HepG2 (cell line): Measurements from ENCODE around the gene PRDM10. TPM values are rescaled to one million over a fixed set of nuclear protein-coding genes. Genes with fewer than 3 reads are reported as not detected.

Experiments
- BORCS8-MEF2B ChIP-seq: sonication (generic); formaldehyde crosslinking; IDR thresholded peaks from 2 replicates; pipeline ENCODE4 v1.8.0; 2022; ENCODE audit warnings: mild to moderate bottlenecking, missing genetic modification reagents
- EED ChIP-seq: sonication (generic); formaldehyde crosslinking; IDR thresholded peaks from 2 replicates; pipeline ENCODE4 v1.5.0; 2020; ENCODE audit warnings: mild to moderate bottlenecking, missing genetic modification reagents
- FUBP1 ChIP-seq: sonication (generic); formaldehyde crosslinking; IDR thresholded peaks from 2 replicates; pipeline ENCODE4 v1.5.1; 2020; ENCODE audit warnings: missing genetic modification reagents, mild to moderate bottlenecking, borderline replicate concordance
- HCFC1 ChIP-seq: fragments of 150-350 bp; IDR thresholded peaks from 2 replicates; pipeline ENCODE4 v1.6.1; 2014; ENCODE audit warnings: low read depth, low read length
- MYNN ChIP-seq: sonication (generic); formaldehyde crosslinking; IDR thresholded peaks from 2 replicates; pipeline ENCODE4 v1.4.0; 2020; ENCODE audit warnings: mild to moderate bottlenecking, low read depth, missing genetic modification reagents
- NFE2L2 ChIP-seq: fragments of 150-350 bp; IDR thresholded peaks from 2 replicates; pipeline ENCODE4 v1.6.1; 2014; ENCODE audit warnings: low read length
- SMYD3 ChIP-seq: sonication (generic); formaldehyde crosslinking; IDR thresholded peaks from 2 replicates; pipeline ENCODE4 v1.8.1; 2023; ENCODE audit warnings: mild to moderate bottlenecking, missing genetic modification reagents
- TCF7L2 ChIP-seq: IDR thresholded peaks from 2 replicates; pipeline ENCODE4 v1.6.1; 2011; ENCODE audit warnings: mild to moderate bottlenecking, low read depth, low read length, moderate library complexity
- ZBED4 ChIP-seq: sonication (generic); formaldehyde crosslinking; IDR thresholded peaks from 2 replicates; pipeline ENCODE4 v1.4.0; 2020; ENCODE audit warnings: missing genetic modification reagents, borderline replicate concordance
- ZFP36L1 ChIP-seq: sonication (generic); formaldehyde crosslinking; IDR thresholded peaks from 2 replicates; pipeline ENCODE4 v1.8.0; 2022; ENCODE audit warnings: mild to moderate bottlenecking, missing genetic modification reagents, moderate library complexity
- ZNF441 ChIP-seq: sonication (generic); formaldehyde crosslinking; IDR thresholded peaks from 2 replicates; pipeline ENCODE4 v1.7.0; 2021; ENCODE audit warnings: missing genetic modification reagents, borderline replicate concordance
- ZNF790 ChIP-seq: sonication (generic); formaldehyde crosslinking; IDR thresholded peaks from 2 replicates; pipeline ENCODE4 v1.8.0; 2022; ENCODE audit warnings: missing genetic modification reagents, mild to moderate bottlenecking, borderline replicate concordance
- ZNF841 ChIP-seq: sonication (generic); formaldehyde crosslinking; IDR thresholded peaks from 2 replicates; pipeline ENCODE4 v1.8.1; 2023; ENCODE audit warnings: missing genetic modification reagents, borderline replicate concordance
- polyA plus RNA-seq, 8 experiments: library from polyadenylated mRNA; depleted of rRNA in 3 of 8; stranded (reverse) in 7 of 8; unstranded in 1 of 8; fragments of >200 nt; fragmentation: Illumina TruSeq in 4 of 8; extraction: Trizol in 4 of 8; gene quantifications; 2 replicates each; pipeline versions ENCODE4 v1.2.1 to v1.2.3, GENCODE V29; 2011 to 2016; ENCODE audit warnings: low read depth in 4 of 8, missing spikeins in 1 of 8, mixed read lengths in 1 of 8; ENCODE audit not compliant: insufficient read depth in 1 of 8
- total RNA-seq, 5 experiments: library from RNA; depleted of rRNA; stranded (reverse); fragments of >200 nt; fragmentation: Illumina TruSeq; extraction: Trizol; gene quantifications; 2 replicates each; pipeline ENCODE4 v1.2.3, GENCODE V29; 2016; ENCODE audit warnings: low read depth in 1 of 5
- TF ChIP-seq, protein P1 (sequence below): sonication (generic); formaldehyde crosslinking; conservative IDR thresholded peaks from 2 replicates; pipeline ENCODE4 v1.4.0; 2020; ENCODE audit warnings: missing genetic modification reagents
- TF ChIP-seq, protein P2 (sequence below): sonication (generic); formaldehyde crosslinking; IDR thresholded peaks from 2 replicates; pipeline ENCODE4 v1.8.1; 2023; ENCODE audit warnings: mild to moderate bottlenecking, missing genetic modification reagents
- TF ChIP-seq, protein P3 (sequence below): sonication (generic); formaldehyde crosslinking; IDR thresholded peaks from 2 replicates; pipeline ENCODE4 v1.4.0; 2020; ENCODE audit warnings: missing genetic modification reagents, borderline replicate concordance
- TF ChIP-seq, protein P4 (sequence below): IDR thresholded peaks from 2 replicates; pipeline ENCODE4 v1.6.1; 2018; ENCODE audit warnings: missing genetic modification reagents, mild to moderate bottlenecking, missing compliant biosample characterization

Gene PRDM10
- total and polyA plus RNA-seq, 2 of the 13 experiments (the other 11 are each of a cell fraction or from before 2014, with no cell fraction given), result 5.7 to 5.8 TPM

- TF ChIP-seq FUBP1 (CRISPR knock-in tag) (no peak), EED (CRISPR knock-in tag) (no peak), ZNF441 (no peak), MYNN (no peak), SMYD3 (CRISPR knock-in tag) (no peak), BORCS8-MEF2B (no peak), ZBED4 (no peak), NFE2L2 (no peak), ZNF841 (CRISPR knock-in tag) (no peak), ZFP36L1 (CRISPR knock-in tag) (no peak), TCF7L2 (no peak), ZNF790 (no peak), HCFC1 (no peak)
- TF ChIP-seq, protein P1, sequence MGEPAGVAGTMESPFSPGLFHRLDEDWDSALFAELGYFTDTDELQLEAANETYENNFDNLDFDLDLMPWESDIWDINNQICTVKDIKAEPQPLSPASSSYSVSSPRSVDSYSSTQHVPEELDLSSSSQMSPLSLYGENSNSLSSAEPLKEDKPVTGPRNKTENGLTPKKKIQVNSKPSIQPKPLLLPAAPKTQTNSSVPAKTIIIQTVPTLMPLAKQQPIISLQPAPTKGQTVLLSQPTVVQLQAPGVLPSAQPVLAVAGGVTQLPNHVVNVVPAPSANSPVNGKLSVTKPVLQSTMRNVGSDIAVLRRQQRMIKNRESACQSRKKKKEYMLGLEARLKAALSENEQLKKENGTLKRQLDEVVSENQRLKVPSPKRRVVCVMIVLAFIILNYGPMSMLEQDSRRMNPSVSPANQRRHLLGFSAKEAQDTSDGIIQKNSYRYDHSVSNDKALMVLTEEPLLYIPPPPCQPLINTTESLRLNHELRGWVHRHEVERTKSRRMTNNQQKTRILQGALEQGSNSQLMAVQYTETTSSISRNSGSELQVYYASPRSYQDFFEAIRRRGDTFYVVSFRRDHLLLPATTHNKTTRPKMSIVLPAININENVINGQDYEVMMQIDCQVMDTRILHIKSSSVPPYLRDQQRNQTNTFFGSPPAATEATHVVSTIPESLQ, result no peak
- TF ChIP-seq, protein P2, sequence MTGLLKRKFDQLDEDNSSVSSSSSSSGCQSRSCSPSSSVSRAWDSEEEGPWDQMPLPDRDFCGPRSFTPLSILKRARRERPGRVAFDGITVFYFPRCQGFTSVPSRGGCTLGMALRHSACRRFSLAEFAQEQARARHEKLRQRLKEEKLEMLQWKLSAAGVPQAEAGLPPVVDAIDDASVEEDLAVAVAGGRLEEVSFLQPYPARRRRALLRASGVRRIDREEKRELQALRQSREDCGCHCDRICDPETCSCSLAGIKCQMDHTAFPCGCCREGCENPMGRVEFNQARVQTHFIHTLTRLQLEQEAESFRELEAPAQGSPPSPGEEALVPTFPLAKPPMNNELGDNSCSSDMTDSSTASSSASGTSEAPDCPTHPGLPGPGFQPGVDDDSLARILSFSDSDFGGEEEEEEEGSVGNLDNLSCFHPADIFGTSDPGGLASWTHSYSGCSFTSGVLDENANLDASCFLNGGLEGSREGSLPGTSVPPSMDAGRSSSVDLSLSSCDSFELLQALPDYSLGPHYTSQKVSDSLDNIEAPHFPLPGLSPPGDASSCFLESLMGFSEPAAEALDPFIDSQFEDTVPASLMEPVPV (CRISPR knock-in tag), result no peak
- TF ChIP-seq, protein P3, sequence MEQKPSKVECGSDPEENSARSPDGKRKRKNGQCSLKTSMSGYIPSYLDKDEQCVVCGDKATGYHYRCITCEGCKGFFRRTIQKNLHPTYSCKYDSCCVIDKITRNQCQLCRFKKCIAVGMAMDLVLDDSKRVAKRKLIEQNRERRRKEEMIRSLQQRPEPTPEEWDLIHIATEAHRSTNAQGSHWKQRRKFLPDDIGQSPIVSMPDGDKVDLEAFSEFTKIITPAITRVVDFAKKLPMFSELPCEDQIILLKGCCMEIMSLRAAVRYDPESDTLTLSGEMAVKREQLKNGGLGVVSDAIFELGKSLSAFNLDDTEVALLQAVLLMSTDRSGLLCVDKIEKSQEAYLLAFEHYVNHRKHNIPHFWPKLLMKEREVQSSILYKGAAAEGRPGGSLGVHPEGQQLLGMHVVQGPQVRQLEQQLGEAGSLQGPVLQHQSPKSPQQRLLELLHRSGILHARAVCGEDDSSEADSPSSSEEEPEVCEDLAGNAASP (CRISPR knock-in tag), result peak; percentile 27; the same call in 1 of the 2 replicates
- TF ChIP-seq, protein P4, sequence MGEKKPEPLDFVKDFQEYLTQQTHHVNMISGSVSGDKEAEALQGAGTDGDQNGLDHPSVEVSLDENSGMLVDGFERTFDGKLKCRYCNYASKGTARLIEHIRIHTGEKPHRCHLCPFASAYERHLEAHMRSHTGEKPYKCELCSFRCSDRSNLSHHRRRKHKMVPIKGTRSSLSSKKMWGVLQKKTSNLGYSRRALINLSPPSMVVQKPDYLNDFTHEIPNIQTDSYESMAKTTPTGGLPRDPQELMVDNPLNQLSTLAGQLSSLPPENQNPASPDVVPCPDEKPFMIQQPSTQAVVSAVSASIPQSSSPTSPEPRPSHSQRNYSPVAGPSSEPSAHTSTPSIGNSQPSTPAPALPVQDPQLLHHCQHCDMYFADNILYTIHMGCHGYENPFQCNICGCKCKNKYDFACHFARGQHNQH (CRISPR knock-in tag), result peak; percentile 55; the same call in 1 of the 2 replicates
Observed at GRCh38 chr11:130042093-130042591, 39.5 kb upstream of the PRDM10 start (continued).
